Adipose tissue (tissue), 3 donors: ENCODE results near the gene TMEM221. TPM values are rescaled to one million over a fixed set of nuclear protein-coding genes. Genes with fewer than 3 reads are reported as not detected.

Experiments used
- H3K27ac ChIP-seq: one replicate; pipeline ENCODE4 v1.5.1; 2013; ENCODE audit warnings: low read depth, low read length
- WGBS, 3 donors: extraction: QIAGEN DNeasy Blood & Tissue Kit; methylation state at CpG; one replicate each; pipeline ENCODE4 v1.1.7; 2013; 5-methylcytosine and 5-hydroxymethylcytosine counted together
- polyA plus RNA-seq, 3 donors: library from polyadenylated mRNA; stranded (reverse); fragments of 200-250 nt; gene quantifications; one replicate each; pipeline ENCODE4 v1.2.3, GENCODE V29; 2013
- donor health status: healthy with polysubstance abuse.
- donor health status: Bipolar disorder and iron deficiency.
- donor health status: healthy.

The TMEM221 gene
- polyA plus RNA-seq: under 1 TPM; 0.06 to 0.59 (median 0.34) TPM

DNA sequence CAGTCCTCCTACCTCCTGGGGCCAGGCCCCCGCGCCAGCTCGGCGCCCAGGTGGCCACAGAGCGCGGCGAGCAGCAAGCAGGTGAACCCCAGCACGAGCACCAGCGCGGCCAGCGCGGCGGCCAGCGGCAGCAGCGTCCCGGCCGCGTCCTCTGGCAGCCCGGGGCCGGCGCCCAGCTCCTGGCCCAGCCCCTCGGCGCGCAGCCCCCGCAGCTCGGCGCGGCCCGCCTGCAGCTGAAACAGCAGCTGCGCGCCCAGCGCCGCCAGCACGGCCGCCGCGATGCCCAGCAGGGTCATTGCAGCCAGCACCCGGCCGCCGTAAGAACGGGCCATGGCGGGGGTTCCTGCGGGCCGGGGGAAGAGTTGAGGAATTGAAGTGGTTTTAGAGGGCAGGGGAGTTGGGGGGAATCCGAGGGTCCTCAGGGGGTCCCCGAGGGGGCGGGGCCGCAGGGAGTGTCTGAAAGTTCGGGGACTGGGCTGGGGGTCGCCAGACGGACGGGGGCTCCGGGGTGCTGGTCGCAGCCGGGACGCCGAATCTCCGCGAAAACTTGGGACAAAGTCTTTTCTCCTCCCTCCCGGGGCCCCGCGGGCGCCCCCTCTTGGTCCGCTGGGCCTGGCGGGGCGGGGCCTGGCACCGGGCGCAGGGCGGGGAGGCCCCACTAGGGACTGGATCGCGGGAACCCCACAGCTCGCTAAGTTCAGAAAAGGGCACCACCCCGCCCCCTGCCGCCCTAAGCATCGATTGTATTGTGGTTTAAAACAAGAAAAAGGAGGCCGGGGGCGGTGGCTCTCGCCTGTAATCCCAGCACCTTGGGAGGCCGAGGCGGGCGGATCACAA lies at the start of gene TMEM221:
TSS of gene TMEM221 (minus strand) at position 538 of the 837 bp plus-strand sequence. CDS start at position 332, 206 bp downstream.
- H3K27ac ChIP-seq: no peak within 1 kb of the TSS
- WGBS, 3 donors: 1 to 3% (median 2%) methylated on average over 41 to 81 of the region's 81 CpGs

GRCh38 chr19:17497149-17497798 lies 48.8 kb upstream of the TMEM221 start:
- 73 to 87% (median 87%) methylated on average over 40 to 41 of the region's 41 CpGs for WGBS, 3 donors

DNA sequence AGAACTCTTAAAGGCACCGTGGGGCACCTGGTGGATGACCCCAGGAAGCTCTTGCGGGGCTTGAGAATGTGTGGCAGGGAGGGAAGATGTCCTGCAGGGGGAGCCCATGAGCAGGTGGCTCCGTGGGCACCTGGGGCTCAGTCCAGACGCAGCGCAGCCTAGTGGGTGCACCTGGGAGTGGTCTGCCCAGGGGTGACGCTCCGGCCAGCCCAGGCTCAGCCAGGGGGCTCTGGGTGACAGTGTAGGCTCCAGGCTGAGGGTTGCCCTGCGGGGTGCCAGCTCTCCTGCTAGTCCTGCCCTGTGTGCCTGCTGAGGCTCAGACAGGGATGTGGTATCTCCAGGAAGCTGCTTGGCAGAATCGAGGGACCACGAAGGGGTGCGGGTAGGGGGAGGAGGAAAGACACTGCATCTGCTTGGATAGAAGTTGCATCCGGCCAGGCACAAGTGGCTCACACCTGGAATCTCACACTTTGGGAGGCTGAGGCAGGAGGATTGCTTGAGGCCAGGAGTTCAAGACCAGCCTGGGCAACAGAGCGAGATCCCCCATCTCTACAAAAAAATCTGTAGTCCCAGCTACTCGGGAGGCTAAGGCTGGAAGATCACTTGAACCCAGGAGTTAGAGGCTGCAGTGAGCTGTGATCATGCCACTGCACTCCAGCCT lies 48.0 kb upstream of the TMEM221 start:
- 34 to 38% (median 37%) methylated on average over 14 of the region's 14 CpGs for WGBS, 3 donors
- no peak overlapping the region for H3K27ac ChIP-seq

More at GRCh38 chr19:17497149-17497798, 48.8 kb upstream of the TMEM221 start:
- no peak overlapping the region for H3K27ac ChIP-seq

- no peak overlapping the region for H3K27ac ChIP-seq
- WGBS, 3 donors: 62 to 67% (median 66%) methylated on average over 9 of the region's 9 CpGs
Observed at GRCh38 chr19:17495639-17496296, 47.3 kb upstream of the TMEM221 start.

DNA sequence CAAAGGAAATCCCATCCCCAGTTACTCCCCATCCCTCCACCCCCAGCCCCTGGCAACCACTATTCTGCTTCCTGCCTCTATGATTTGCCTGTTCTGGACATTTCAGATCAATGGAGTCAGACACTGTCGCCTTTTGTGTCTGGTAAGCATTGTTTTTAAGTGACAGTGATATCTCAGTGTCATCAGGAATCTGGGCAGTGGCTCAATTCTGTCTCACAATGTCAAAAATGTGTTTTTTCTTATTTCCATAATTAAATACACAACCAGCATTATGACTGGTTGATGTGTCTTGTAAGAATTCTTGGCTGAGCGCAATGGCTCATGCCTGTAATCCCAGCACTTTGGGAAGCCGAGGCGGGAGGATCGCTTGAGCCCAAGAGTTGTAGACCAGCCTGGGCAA lies 42.8 kb upstream of the TMEM221 start:
- H3K27ac ChIP-seq: no peak overlapping the region
- 82 to 96% (median 82%) methylated on average over 5 of the region's 5 CpGs for WGBS, 3 donors

- WGBS, 3 donors: 50 to 68% (median 52%) methylated on average over 4 of the region's 4 CpGs
- no peak overlapping the region for H3K27ac ChIP-seq
Observed at GRCh38 chr19:17490411-17490810, 41.9 kb upstream of the TMEM221 start.

- no peak overlapping the region for H3K27ac ChIP-seq
Observed at GRCh38 chr19:17489392-17490030, 41.0 kb upstream of the TMEM221 start.

DNA sequence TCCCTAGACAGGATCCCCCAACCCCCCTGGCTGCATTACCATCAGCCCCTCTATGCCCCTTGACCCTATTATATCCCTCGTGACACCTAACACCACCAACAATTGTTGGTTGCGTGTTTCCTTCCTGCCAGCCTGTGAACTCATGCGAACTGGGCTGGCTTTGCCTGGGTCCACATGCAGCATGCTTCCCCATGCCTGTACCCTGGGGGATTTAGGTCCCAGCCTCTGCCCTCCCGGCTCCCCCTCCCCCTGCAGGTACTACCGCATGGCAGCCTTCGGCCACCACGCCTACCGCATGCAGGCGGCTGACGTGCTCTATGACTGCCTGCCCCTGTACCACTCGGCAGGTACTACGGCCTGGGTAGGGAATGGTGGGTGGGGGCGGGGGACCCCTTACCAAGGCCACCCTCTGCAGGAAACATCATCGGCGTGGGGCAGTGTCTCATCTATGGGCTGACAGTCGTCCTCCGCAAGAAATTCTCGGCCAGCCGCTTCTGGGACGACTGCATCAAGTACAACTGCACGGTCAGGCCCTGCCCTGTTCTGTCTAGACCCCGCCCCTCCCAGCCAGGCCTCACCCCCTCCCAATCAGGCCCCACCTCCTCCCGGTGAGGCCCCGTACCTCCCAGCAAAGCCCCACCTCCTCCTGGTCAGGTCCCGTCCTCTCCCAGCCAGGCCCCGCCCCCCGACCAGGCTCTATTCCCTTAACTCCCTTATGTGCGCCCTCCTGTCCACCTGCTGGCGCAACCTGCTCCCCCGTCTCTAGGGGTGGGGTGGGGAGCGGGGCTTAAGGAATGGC lies 40.3 kb upstream of the TMEM221 start:
- 23 to 41% (median 34%) methylated on average over 29 to 31 of the region's 31 CpGs for WGBS, 3 donors

More at GRCh38 chr19:17489392-17490030, 41.0 kb upstream of the TMEM221 start:
- WGBS, 3 donors: 67 to 72% (median 71%) methylated on average over 9 of the region's 9 CpGs

GRCh38 chr19:17487284-17488121 lies 39.0 kb upstream of the TMEM221 start:
- no peak overlapping the region for H3K27ac ChIP-seq
- WGBS, 3 donors: 68 to 79% (median 72%) methylated on average over 15 to 18 of the region's 18 CpGs

More for the DNA sequence above, 40.3 kb upstream of the TMEM221 start:
- no peak overlapping the region for H3K27ac ChIP-seq

GRCh38 chr19:17486545-17487240 lies 38.2 kb upstream of the TMEM221 start:
- no peak overlapping the region for H3K27ac ChIP-seq
- WGBS, 3 donors: 96% methylated on average over 58 of the region's 58 CpGs

DNA sequence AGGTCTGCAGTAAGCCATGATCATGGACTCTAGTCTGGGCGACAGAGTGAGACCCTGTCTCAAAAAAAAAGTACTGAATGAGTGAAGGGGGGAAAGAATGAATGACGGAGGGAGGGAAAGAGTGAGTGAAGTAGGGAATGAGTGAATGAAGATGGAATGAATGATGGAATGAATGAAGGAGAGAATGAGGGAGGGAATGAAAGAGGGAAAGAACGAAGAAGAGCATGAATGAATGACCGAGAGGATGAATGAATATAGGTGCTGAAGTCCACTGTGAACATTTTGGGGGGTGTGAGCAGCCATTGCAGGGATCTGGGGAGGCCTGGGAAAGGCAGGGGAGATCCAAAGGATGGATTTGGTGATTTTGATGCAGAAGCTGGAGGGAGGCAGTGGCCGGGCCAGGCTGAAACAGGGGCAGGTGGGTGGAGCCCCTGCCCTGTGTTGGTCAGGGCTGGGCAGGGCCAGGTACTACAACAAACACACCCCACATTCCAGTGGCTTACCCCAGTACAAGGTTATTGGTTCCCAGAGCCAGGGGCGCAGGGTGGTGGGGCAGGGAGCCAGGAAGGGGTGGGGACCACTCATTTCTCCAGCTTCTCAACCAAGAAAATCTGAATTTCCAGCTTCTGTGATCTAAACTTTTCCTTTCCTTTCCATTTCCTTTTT lies 36.2 kb upstream of the TMEM221 start:
- 92 to 94% (median 92%) methylated on average over 6 of the region's 6 CpGs for WGBS, 3 donors
- no peak overlapping the region for H3K27ac ChIP-seq

DNA sequence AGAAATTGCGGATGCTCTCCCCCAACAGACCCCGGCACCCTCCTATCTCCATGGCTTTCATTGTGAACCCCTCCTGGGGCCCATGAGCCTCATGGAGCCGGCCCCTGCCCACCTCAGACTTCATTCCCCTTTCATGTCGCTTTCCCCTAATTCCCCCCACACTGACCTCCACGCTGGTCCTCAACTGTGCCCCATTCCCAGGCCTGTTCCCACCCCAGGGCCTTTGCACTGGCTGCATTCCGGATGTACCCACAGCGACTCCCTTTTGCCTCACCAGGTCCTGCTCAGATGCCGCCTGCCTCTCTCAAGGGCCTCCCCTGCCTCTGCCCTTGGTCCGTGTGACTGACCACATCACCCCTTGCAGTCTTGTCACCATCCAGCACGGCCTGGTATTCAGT lies 35.1 kb upstream of the TMEM221 start:
- WGBS, 3 donors: 95% methylated on average over 10 of the region's 10 CpGs

GRCh38 chr19:17482877-17483604 lies 34.6 kb upstream of the TMEM221 start:
- no peak overlapping the region for H3K27ac ChIP-seq
- WGBS, 3 donors: 80 to 87% (median 85%) methylated on average over 3 of the region's 3 CpGs

More for the DNA sequence above, 35.1 kb upstream of the TMEM221 start:
- no peak overlapping the region for H3K27ac ChIP-seq

DNA sequence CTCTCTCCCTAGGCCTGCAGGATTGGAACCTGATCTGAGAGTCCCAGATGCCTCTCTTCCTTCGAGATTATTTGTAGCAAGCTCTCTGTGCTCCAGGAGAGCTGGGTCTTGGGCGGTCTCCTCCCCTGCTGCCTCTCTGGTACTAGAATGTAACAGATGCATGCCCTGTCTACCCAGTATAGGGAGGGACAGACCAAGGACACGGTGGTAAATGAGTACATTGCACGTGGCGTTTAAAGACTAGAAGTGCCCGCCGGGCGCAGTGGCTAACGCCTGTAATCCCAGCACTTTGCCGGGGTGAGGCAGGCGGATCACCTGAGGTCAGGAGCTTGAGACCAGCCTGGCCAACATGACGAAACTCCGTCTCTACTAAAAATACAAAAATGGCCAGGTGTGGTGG lies 33.5 kb upstream of the TMEM221 start:
- no peak overlapping the region for H3K27ac ChIP-seq
- 85 to 92% (median 92%) methylated on average over 13 of the region's 13 CpGs for WGBS, 3 donors

DNA sequence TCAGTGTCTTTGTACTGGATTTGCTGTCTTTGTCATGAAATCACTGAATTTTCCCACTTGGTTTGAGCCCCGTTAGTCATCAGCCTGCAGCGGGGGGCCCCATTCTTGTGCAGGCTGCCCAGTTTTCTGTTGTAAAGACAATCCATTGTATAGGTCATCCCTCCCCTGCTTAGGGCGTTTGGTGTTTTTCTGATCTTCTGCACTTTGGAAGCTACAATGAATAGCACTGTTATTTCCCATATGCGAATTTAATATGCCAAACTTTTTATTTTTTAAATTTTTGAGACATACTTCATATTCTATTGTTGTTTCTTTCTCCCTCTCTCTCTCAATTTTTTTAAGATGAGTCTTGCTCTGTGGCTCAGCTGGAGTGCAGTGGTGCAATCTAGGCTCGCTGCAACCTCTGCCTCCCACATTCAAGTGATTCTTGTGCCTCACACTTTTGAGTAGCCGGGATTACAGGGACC lies 30.9 kb upstream of the TMEM221 start:
- H3K27ac ChIP-seq: no peak overlapping the region
- 59 to 81% (median 62%) methylated on average over 6 of the region's 6 CpGs for WGBS, 3 donors
